Activated CD8-positive, alpha-beta T cell treated with anti-CD3 and anti-CD28 coated beads for 36 hours (primary cell): ENCODE data around the gene ITPKA. TPM values are rescaled to one million over a fixed set of nuclear protein-coding genes. Genes with fewer than 3 reads are reported as not detected.

Experiments used
- ATAC-seq: fragments of 200-7000 bp; cut with Tn5 transposase; one replicate; pipeline ENCODE4 v1.10.0; 2021; ENCODE audit warnings: mild to moderate bottlenecking, moderate library complexity
- CTCF ChIA-PET: fragments of 350-600 bp; sonication (Branson Sonifier 250); formaldehyde crosslinking; loops from one replicate; lab custom pipeline; 2021; ENCODE audit warnings: antibody characterized with exemption; lab: Charles Lee
- POLR2A ChIA-PET: fragments of 350-600 bp; sonication (Branson Sonifier 250); formaldehyde crosslinking; loops from one replicate; lab custom pipeline; 2021; ENCODE audit warnings: antibody characterized with exemption; lab: Charles Lee
- DNase-seq: peaks from one replicate; pipeline ENCODE4 v3.0.0-alpha.2; 2020
- H3K27ac Mint-ChIP-seq: one replicate; pipeline ENCODE4 v1.8.0; 2021; ENCODE audit warnings: mild to moderate bottlenecking, mixed read lengths
- H3K27me3 Mint-ChIP-seq: one replicate; pipeline ENCODE4 v1.8.0; 2021; ENCODE audit warnings: mixed read lengths
- H3K36me3 Mint-ChIP-seq: one replicate; pipeline ENCODE4 v1.8.0; 2021; ENCODE audit warnings: low read depth, mixed read lengths
- H3K4me1 Mint-ChIP-seq: one replicate; pipeline ENCODE4 v1.8.0; 2021; ENCODE audit warnings: low read depth, mixed read lengths
- H3K4me3 Mint-ChIP-seq: one replicate; pipeline ENCODE4 v1.8.0; 2021; ENCODE audit warnings: mild to moderate bottlenecking, moderate library complexity, mixed read lengths
- H3K9me3 Mint-ChIP-seq: one replicate; pipeline ENCODE4 v1.8.0; 2021; ENCODE audit warnings: mixed read lengths
- CTCF ChIP-seq: fragments of 200-600 bp; IDR thresholded peaks from one replicate; pipeline ENCODE4 v1.8.0; 2022; ENCODE audit warnings: antibody characterized with exemption, mild to moderate bottlenecking
- intact Hi-C: fragments of 100-400 bp; cut with micrococcal nuclease; formaldehyde crosslinking; loops from one replicate; pipeline ENCODE4 v1.10.0; 2022
- total RNA-seq, 2 experiments: library from RNA; stranded (reverse); gene quantifications; one replicate each; pipeline ENCODE4 v1.2.3, GENCODE V29; 2021

The ITPKA gene
- total RNA-seq, 2 experiments from 2014 or later = 4.7 to 6.1 TPM

- peaks cover 12% of the 10 kb centered on the region for H3K4me1 Mint-ChIP-seq
- no peak overlapping the region for H3K27ac Mint-ChIP-seq
- ChIA-PET POLR2A (no interaction called here), CTCF (interaction anchor here (4.1 kb wide), 1 partner anchor 81 kb away, joined by 20 read pairs; no protein-coding TSS in a partner anchor)
- no peaks in the 10 kb centered on the region for H3K36me3 Mint-ChIP-seq
- intact Hi-C loops = no loop called here
- no peaks in the 10 kb centered on the region for H3K9me3 Mint-ChIP-seq
- no peak for ATAC-seq
- no peak overlapping the region for H3K4me3 Mint-ChIP-seq
- H3K27me3 Mint-ChIP-seq = peaks cover 2% of the 10 kb centered on the region
- TF ChIP-seq CTCF = no peak
- no peak for DNase-seq
Measured at GRCh38 chr15:41546851-41547786, 53.4 kb downstream of the ITPKA start.

- no peak for ATAC-seq
- CTCF ChIA-PET = interaction anchor here (0.6 kb wide), 1 partner anchor 152 kb away, joined by 3 read pairs; no protein-coding TSS in a partner anchor
- Mint-ChIP-seq H3K36me3 (no peaks in the 10 kb centered on the region), H3K4me3 (no peak overlapping the region), H3K27me3 (no peaks in the 10 kb centered on the region), H3K4me1 (no peaks in the 10 kb centered on the region), H3K9me3 (no peaks in the 10 kb centered on the region), H3K27ac (no peak overlapping the region)
- no peak for TF ChIP-seq CTCF
- intact Hi-C loops = no loop called here
- DNase-seq = no peak
- POLR2A ChIA-PET = no interaction called here
Measured at GRCh38 chr15:41550066-41550775, 56.5 kb downstream of the ITPKA start.

Other genes with a start within 250 kb of the ITPKA start
- gene OIP5, start 161.3 kb upstream of the ITPKA start, total RNA-seq = 10 to 100 TPM; 13.5 to 13.6 TPM
- 100 to 1,000 TPM; 163 to 170 TPM for gene NUSAP1, start 161.0 kb upstream of the ITPKA start, total RNA-seq
- 10 to 100 TPM; 17.7 to 19.2 TPM for gene NDUFAF1, start 91.4 kb upstream of the ITPKA start, total RNA-seq
- 10 to 100 TPM; 26.8 to 30.0 TPM for gene RTF1, start 76.8 kb upstream of the ITPKA start, total RNA-seq
- under 1 TPM; 0.81 to 0.83 TPM for gene LTK, start 20.0 kb downstream of the ITPKA start, total RNA-seq
- gene RPAP1, start 50.4 kb downstream of the ITPKA start, total RNA-seq = 10 to 100 TPM; 54.7 to 54.8 TPM
- 1 to 10 TPM in 1 of 2 experiments, under 1 TPM in 1; 0.67 to 1.3 TPM for gene TYRO3, start 65.3 kb downstream of the ITPKA start, total RNA-seq
- gene MGA, start 166.5 kb downstream of the ITPKA start, total RNA-seq = 10 to 100 TPM; 30.7 to 32.6 TPM